ENCODE results near the gene IRF7.
A peak's percentile ranks its signal among the peaks of the same experiment; 100 is the strongest.

IRF7 gene

GRCh38 chr11:573146-573759 is 42.5 kb downstream of the IRF7 start:
- H3K4me3 Mint-ChIP-seq, result no peak overlapping the region
- H3K9me3 Mint-ChIP-seq, result no peaks in the 10 kb centered on the region
- H3K27me3 Mint-ChIP-seq, result peaks cover 0 to 16% of the 10 kb centered on the region in 2 donors
- H3K27ac Mint-ChIP-seq, result no peak overlapping the region
- H3K4me1 Mint-ChIP-seq (ENCODE audit: low read depth in 2 of 2), result peaks cover 14 to 20% of the 10 kb centered on the region in 2 donors
- DNase-seq (no peak), ATAC-seq (replicated peaks) (no peak)
- H3K36me3 Mint-ChIP-seq (ENCODE audit: insufficient read depth), result peaks cover 18% of the 10 kb centered on the region

GRCh38 chr11:571802-572185 is 44.0 kb downstream of the IRF7 start:
- Mint-ChIP-seq H3K4me3 (no peak overlapping the region), H3K9me3 (no peaks in the 10 kb centered on the region), H3K36me3 (ENCODE audit: insufficient read depth) (peaks cover 27% of the 10 kb centered on the region), H3K27me3 (peaks cover 0 to 16% of the 10 kb centered on the region in 2 donors), H3K27ac (no peak overlapping the region), H3K4me1 (ENCODE audit: low read depth in 2 of 2) (peaks cover 8 to 9% of the 10 kb centered on the region in 2 donors)
- DNase-seq (no peak), ATAC-seq (replicated peaks) (no peak)

GRCh38 chr11:569158-569885 is 46.4 kb downstream of the IRF7 start:
- H3K36me3 Mint-ChIP-seq (ENCODE audit: insufficient read depth), result peaks cover 18% of the 10 kb centered on the region
- peaks cover 0 to 2% of the 10 kb centered on the region in 2 donors for H3K4me1 Mint-ChIP-seq (ENCODE audit: low read depth in 2 of 2)
- DNase-seq, result no peak

GRCh38 chr11:568306-569157 is 47.2 kb downstream of the IRF7 start:
- no peaks in the 10 kb centered on the region for H3K27me3 Mint-ChIP-seq
- no peaks in the 10 kb centered on the region for H3K9me3 Mint-ChIP-seq
- peak overlapping the region; percentile 66 to 74 for H3K4me3 Mint-ChIP-seq
- peak; percentile 89 for ATAC-seq (replicated peaks)
- H3K36me3 Mint-ChIP-seq (ENCODE audit: insufficient read depth), result peaks cover 18% of the 10 kb centered on the region
- peaks cover 0 to 1% of the 10 kb centered on the region in 2 donors for H3K4me1 Mint-ChIP-seq (ENCODE audit: low read depth in 2 of 2)
- peak; percentile 90 to 95 (median 91) for DNase-seq
- no peak overlapping the region for H3K27ac Mint-ChIP-seq

More at GRCh38 chr11:569158-569885, 46.4 kb downstream of the IRF7 start:
- peaks cover 0 to 4% of the 10 kb centered on the region in 2 donors for H3K27me3 Mint-ChIP-seq
- H3K9me3 Mint-ChIP-seq, result no peaks in the 10 kb centered on the region
- H3K27ac Mint-ChIP-seq, result no peak overlapping the region
- H3K4me3 Mint-ChIP-seq, result peak overlapping the region; percentile 66 to 74
- ATAC-seq (replicated peaks), result no peak

GRCh38 chr11:567629-568292 is 48.0 kb downstream of the IRF7 start:
- DNase-seq, result peak in 1 of 3 experiments; percentile 31
- ATAC-seq (replicated peaks), result no peak
- Mint-ChIP-seq H3K27ac (peak overlapping the region; percentile 38 to 66), H3K36me3 (ENCODE audit: insufficient read depth) (peaks cover 18% of the 10 kb centered on the region), H3K9me3 (no peaks in the 10 kb centered on the region), H3K27me3 (no peaks in the 10 kb centered on the region), H3K4me1 (ENCODE audit: low read depth in 2 of 2) (peaks cover 0 to 1% of the 10 kb centered on the region in 2 donors), H3K4me3 (peak overlapping the region; percentile 54)

- H3K4me3 Mint-ChIP-seq, result peak overlapping the region; percentile 54
- no peaks in the 10 kb centered on the region for H3K27me3 Mint-ChIP-seq
- no peak for DNase-seq
- H3K27ac Mint-ChIP-seq, result peak overlapping the region; percentile 38 to 66
- no peaks in the 10 kb centered on the region for H3K9me3 Mint-ChIP-seq
- ATAC-seq (replicated peaks), result no peak
- peaks cover 0 to 1% of the 10 kb centered on the region in 2 donors for H3K4me1 Mint-ChIP-seq (ENCODE audit: low read depth in 2 of 2)
- peaks cover 18% of the 10 kb centered on the region for H3K36me3 Mint-ChIP-seq (ENCODE audit: insufficient read depth)
These were observed 48.6 kb downstream of the IRF7 start for GRCh38 chr11:567011-567628.

GRCh38 chr11:565921-566509 is 49.7 kb downstream of the IRF7 start:
- peaks cover 0 to 6% of the 10 kb centered on the region in 2 donors for H3K4me1 Mint-ChIP-seq (ENCODE audit: low read depth in 2 of 2)
- H3K27ac Mint-ChIP-seq, result no peak overlapping the region
- ATAC-seq (replicated peaks), result no peak
- peaks cover 23% of the 10 kb centered on the region for H3K36me3 Mint-ChIP-seq (ENCODE audit: insufficient read depth)
- H3K9me3 Mint-ChIP-seq, result no peaks in the 10 kb centered on the region
- H3K27me3 Mint-ChIP-seq, result no peaks in the 10 kb centered on the region
- H3K4me3 Mint-ChIP-seq, result no peak overlapping the region
- no peak for DNase-seq

GRCh38 chr11:563812-564578 is 51.8 kb downstream of the IRF7 start:
- H3K27me3 Mint-ChIP-seq, result no peaks in the 10 kb centered on the region
- no peak overlapping the region for H3K27ac Mint-ChIP-seq
- no peaks in the 10 kb centered on the region for H3K9me3 Mint-ChIP-seq
- no peak overlapping the region for H3K4me3 Mint-ChIP-seq
- DNase-seq (no peak), ATAC-seq (replicated peaks) (no peak)
- H3K36me3 Mint-ChIP-seq (ENCODE audit: insufficient read depth), result peaks cover 28% of the 10 kb centered on the region
- H3K4me1 Mint-ChIP-seq (ENCODE audit: low read depth in 2 of 2), result peaks cover 5 to 10% of the 10 kb centered on the region in 2 donors

- DNase-seq (no peak), ATAC-seq (replicated peaks) (no peak)
- Mint-ChIP-seq H3K4me3 (no peak overlapping the region), H3K27ac (no peak overlapping the region), H3K27me3 (no peaks in the 10 kb centered on the region), H3K9me3 (no peaks in the 10 kb centered on the region), H3K4me1 (ENCODE audit: low read depth in 2 of 2) (peaks cover 5 to 11% of the 10 kb centered on the region in 2 donors), H3K36me3 (ENCODE audit: insufficient read depth) (peaks cover 27% of the 10 kb centered on the region)
These were observed 52.5 kb downstream of the IRF7 start for GRCh38 chr11:563066-563811.
